Measurements from ENCODE around the gene KLF13. TPM values are rescaled to one million over a fixed set of nuclear protein-coding genes. Genes with fewer than 3 reads are reported as not detected.

KLF13 gene
- polyA plus RNA-seq, 3 donors: 67.5 to 76.0 (median 74.1) TPM

DNA sequence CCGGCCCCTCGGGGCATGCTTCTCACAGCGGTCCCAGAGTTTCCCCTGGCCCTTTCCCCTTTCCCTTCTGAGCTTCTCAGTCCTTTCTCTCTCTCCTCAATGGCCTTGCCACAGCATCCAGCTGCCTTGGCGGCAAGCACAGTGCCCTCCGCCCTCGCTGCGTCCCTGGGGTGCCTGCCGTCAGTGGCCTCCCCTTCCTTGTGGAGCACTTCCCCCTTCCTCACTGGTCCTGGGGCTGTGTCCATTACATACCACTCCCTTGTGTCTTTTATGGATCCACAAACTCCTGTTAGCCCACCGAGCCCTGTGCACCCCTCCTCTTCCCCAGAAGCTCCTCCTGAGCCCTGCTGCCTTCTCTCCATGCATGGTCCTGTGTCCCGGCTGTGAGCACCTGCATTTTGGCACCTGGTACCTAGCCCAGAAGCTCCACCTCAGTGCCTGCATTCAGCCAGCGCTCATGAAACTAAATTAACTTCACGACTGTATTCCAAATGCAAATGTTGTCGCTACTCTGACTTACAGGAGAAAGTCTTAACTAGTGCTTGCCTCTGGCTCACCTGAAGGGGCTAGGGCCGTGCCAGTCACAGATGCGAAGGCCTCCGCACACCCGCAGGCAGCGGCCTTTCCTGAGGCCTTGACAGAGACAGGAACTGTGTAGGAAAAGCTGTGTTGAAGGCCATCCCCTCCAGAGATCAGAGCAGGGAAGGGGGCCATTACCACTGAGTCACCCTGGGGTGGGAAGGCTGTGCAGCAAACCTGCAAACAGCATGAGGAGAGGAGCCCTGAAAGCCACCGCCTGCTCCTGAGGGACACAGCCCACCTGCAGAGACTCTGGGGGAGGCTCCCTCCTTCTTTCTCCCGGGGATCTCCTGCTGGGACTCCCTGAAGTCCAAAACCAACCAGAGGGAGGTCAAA lies 19.1 kb upstream of the KLF13 start:
- DNase-seq (ENCODE audit: extremely low read depth in 1 of 11, low read depth in 9 of 11, low spot score in 4 of 11): no peak

- DNase-seq (ENCODE audit: extremely low read depth in 1 of 11, low read depth in 9 of 11, low spot score in 4 of 11): no peak
These were observed 18.4 kb upstream of the KLF13 start for GRCh38 chr15:31308185-31308639.

DNA sequence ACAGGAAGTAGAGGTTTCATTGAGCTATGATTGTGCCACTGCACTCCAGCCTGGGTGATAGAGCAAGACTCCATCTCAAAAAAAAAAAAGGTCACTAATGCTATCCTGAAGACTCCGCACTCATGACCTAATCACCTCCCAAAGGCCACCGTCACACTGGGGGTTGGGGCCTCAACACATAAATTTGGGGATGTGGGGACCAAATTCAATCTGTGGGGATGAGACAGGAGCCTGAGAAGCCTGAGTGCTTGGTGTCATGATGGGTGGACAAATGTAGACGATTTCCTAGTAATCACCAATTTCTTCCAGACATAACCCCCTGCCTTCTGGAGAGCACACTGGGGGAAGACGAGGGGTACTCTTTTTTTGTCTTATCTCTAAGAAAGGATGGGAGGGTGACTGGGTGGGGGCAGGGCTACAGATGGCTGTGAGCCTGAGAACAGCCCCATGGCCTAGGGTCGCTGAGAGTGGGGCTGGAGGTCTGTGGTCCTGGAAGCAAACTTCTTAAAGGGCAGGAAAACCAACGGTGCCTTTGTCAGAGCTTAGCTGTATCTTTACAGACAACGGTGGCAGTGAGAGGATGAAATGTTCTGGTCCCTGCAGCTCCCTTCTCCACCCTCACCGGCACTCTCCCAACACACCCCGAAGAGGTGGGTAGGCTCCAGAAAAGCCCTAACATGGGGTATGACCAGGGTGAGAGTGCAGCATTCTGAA lies 16.6 kb upstream of the KLF13 start:
- DNase-seq (ENCODE audit: extremely low read depth in 1 of 11, low read depth in 9 of 11, low spot score in 4 of 11): no peak

DNA sequence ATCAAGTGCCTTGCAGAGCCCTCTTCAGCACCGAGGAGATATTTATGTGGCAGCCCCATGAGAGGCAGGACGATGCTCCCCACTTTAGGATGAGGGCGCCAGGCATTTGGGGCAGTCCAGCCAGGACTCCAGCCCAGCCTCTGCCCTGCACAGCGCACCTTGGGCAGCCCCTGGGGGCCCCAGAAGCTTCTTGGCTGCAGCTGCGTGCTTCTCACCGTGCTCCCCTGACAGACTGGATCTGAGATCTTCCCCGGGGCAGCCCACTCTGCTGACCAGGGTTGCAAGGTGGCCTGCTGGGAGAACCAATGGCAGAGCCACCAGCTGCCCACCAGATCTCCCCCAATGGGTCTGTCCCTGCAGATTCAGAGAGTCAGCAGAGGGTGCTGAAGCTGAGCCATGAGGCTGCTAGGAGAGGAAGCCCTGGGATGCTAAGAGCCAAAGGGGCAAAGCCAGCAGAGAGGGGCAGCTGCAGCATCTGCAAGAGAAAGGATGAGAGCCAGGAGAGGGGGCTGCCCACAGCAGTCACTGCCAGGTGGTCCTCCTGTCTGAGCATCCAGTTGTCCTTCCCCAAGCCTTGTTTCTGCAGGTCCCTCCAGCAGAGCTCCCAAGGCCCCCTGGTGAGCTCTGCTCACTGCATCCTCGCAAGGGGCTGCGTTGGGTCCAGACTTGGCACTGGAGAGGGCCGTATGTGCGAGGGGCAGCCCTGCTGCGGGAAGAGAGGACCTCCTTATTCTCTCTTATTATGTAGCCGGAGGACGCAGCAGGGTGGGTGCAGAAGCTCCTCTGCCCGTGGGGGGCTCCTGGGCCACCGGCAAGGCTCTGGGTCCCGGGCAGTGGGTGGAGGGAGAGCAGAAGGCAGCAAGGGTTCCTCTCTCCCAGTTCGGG lies 14.7 kb upstream of the KLF13 start:
- DNase-seq (ENCODE audit: extremely low read depth in 1 of 11, low read depth in 9 of 11, low spot score in 4 of 11): no peak

- DNase-seq (ENCODE audit: extremely low read depth in 1 of 11, low read depth in 9 of 11, low spot score in 4 of 11): no peak
These were observed 13.4 kb upstream of the KLF13 start for GRCh38 chr15:31313223-31313622.

DNA sequence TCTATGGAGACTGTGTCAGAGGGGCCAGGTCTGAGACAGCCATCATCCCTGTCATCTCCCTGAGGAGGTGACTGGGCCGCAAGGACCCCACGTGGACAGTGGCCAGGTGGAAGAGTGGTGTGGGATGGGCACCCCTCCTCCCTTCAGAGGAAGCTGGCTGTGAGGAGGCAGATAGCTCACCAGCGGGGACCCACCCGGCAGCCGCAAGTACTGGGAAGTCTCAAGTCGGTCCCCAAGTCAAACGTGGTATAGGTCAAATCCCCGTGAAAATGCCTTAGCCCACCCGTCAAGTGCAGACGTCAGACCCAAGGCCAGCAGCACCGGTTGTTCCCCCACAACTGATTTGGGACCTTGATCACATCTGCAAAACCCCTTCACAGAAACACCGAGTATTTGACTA lies 12.3 kb upstream of the KLF13 start:
- no peak for DNase-seq (ENCODE audit: extremely low read depth in 1 of 11, low read depth in 9 of 11, low spot score in 4 of 11)

DNA sequence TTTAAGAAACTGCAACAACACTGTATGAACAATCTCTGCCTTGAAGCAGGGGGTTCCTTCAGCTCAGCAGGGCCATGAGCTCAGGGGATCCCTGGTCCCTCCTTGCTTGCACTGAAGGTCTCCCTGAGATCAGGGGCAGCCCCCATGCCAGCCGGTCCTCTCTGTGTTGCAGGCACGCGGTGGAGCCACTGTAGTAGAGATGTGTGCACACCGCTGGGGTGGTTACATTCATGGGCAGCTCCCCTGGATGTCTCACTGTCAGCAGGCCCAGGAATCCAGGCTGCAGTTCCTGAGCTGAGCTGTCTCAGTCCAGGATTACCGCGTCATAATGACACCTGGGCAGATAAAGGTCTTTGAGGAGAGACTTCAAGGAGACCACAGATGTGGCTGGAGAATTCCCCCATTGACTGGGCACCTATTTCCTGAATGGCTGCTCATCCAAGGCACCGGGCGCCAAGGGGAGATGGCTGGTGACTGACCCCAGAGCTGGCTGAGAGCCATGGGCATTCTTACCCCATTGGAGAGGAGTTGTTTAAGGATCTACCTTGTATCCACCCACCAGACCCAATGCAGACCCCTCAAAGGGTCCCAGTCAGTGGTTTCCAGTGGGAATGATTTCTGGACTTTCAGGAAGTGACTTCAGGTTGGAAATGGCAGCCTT lies 10.4 kb upstream of the KLF13 start:
- no peak for DNase-seq (ENCODE audit: extremely low read depth in 1 of 11, low read depth in 9 of 11, low spot score in 4 of 11)

DNA sequence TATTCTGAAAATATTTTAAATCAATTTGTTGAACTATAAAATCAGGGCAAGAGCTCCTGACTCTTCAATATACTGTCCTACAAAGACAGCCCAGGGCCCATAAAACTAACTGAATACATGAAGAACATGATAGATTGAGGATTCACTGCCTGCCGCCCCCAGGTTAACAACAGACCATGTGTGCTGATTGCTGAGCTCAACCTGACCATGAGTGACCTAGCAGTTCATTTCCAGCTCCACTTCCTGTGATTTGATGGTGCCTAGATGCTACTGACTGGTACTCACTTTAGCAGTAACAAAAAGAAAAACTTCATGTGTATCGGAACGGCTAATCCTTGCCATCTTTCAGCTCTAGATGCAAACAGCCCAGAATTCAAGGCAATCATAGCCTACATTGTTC lies 9.6 kb upstream of the KLF13 start:
- no peak for DNase-seq (ENCODE audit: extremely low read depth in 1 of 11, low read depth in 9 of 11, low spot score in 4 of 11)

DNA sequence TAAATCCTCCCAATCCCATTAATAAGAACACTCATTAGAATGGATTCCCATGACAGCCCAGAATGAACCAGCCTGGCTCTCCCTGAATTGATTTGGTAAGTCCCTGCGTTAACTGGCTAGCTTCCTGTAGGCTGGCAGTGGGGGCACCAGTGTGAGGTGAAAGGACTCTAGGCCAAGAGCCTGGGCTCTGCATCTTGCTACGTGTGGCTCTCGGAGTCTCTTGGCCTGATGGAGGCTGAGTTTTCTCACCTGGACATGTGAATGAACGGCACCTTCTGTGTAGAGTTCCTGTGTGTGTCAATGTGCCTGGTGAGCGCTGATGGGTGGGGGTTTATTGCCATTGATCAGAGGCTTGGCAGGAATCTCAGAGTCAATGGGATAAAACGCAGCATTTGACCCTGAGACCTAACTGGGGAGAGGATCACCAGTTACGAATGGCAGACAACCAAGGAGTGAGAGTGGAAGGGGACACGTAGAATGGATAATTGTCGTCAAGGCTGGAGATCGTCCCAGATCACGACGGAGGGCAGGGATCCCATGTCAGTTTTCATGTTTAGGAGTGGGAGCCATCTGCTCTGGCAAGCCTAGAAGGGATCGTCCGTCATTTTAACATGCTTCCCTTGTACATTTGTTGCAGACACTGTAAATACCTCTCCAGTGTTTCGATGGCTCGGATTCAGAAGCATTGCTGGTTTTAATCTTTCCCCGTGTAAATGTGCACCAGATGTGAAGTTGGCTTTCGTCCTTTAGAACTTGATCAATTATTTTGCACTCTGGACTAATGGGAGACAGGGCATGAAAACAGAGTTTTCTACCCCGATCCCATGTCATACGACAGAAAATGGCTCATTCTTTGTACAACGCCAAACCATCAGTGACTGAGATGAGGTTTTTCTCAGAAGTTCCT lies 9.0 kb upstream of the KLF13 start:
- no peak for DNase-seq (ENCODE audit: extremely low read depth in 1 of 11, low read depth in 9 of 11, low spot score in 4 of 11)

GRCh38 chr15:31318429-31318828 lies 8.2 kb upstream of the KLF13 start:
- DNase-seq (ENCODE audit: extremely low read depth in 1 of 11, low read depth in 9 of 11, low spot score in 4 of 11): no peak

DNA sequence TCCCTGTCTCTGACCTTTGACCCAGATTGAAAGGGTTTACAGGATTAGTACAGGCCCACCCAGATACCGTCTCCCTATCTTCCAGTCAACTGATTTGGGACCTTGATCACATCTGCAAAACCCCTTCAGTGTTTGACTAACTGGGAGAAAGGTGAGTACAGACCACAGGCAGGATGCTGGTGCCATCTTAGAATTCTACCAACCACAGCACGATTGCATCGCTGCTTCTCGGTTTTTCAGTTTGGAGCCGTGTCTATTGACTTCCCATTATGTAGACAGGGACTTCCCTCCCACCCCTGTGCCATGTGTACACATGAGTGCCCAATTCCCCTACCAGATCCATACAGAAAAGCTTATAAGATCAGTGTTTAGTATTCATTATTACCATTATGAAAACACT lies 6.6 kb upstream of the KLF13 start:
- DNase-seq (ENCODE audit: extremely low read depth in 1 of 11, low read depth in 9 of 11, low spot score in 4 of 11): no peak

GRCh38 chr15:31321418-31321817 lies 5.2 kb upstream of the KLF13 start:
- DNase-seq (ENCODE audit: extremely low read depth in 1 of 11, low read depth in 9 of 11, low spot score in 4 of 11): no peak

DNA sequence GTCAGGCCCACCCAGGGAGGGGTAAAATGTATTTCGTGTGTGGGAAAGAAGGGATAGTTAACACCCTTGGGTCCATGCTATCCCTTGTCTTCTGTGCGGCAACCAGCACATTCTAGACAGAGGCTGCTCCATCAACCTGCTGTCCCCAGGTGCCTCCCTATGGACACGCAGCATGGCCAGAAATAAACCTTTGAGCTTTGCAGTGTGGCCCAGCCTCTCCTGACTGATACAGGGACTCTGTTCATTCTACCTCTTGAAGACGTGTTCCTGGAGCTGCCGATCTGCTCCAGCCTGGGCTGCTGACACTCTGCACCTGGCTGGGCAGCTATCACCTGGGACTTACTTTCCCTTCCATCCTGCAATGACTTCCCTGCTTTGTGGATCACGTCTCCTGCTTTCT lies 4.1 kb upstream of the KLF13 start:
- DNase-seq (ENCODE audit: extremely low read depth in 1 of 11, low read depth in 9 of 11, low spot score in 4 of 11): no peak

GRCh38 chr15:31323627-31324026 lies 3.0 kb upstream of the KLF13 start:
- no peak for DNase-seq (ENCODE audit: extremely low read depth in 1 of 11, low read depth in 9 of 11, low spot score in 4 of 11)

- no peak for DNase-seq (ENCODE audit: extremely low read depth in 1 of 11, low read depth in 9 of 11, low spot score in 4 of 11)
These were observed 2.4 kb upstream of the KLF13 start for GRCh38 chr15:31324186-31324585.

GRCh38 chr15:31324806-31325594 lies 1.6 kb upstream of the KLF13 start:
- DNase-seq (ENCODE audit: extremely low read depth in 1 of 11, low read depth in 9 of 11, low spot score in 4 of 11): no peak

DNA sequence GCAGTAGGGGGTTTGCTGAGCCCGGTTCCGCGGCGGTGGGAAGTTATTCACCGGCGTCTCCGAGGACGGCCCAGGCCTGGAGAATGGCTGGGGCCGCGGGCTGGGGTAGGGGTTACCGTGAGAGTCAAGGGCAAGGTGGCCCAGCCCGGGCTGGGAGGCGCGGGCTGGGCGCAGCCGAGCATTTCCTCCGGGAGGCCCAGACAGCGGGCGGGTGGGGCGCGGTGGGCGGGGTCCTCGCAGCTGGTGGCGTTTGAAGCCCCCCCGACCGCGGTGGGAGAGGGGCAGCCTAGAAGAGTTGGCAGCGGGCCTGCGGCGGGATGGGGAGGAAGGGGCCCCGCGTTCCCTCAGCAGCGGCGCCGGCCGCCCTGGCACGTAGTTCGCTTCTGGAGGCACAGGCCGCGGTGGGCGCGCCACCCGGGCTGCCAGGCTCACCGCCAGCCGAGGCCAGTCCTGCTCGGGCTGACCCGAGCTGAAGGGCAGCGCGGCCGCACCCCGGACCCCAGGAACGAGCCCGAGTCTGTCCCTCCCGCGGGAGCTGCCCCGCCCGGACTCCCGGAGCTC lies 960 bp upstream of the KLF13 start:
- DNase-seq (ENCODE audit: extremely low read depth in 1 of 11, low read depth in 9 of 11, low spot score in 4 of 11): peak in 6 of 11 donors; percentile 52 to 85 (median 72)

Measured in renal cortex interstitium (tissue), 11 donors.